ENCODE data around the gene TRHDE. TPM values are rescaled to one million over a fixed set of nuclear protein-coding genes. Genes with fewer than 3 reads are reported as not detected.

TRHDE gene
- total and polyA plus RNA-seq, 4 donors: 0.19 to 7.5 (median 3.5) TPM

DNA sequence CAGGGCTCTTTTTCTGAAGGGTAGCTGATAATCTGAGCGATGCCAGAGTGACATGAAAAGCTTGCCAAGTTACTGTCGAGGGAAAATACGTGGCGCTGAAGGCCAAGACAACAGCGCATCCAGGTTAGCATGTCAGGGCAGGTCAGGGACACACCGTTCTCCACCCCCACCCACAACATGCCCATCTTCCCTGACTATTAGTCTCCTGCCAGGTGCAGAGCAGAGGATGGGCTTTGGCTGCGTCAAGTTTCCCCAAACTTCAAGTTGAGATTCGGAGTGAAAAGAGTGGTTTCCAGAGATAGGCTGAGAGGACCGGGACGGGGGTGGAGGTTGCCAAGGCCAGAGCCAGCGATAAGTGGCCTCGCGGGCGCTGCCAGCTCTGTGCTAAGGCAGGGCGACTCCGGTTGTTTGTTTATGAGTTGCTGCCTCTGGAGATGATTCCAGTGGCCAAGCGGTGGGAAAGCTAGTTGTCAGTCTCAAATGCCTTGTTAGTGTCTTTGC is 1.7 kb downstream of the TRHDE start:
- ATAC-seq (ENCODE audit: insufficient read depth, low FRiP score) (no peak), DNase-seq (peak in 2 of 3 donors; percentile 32 to 34)
- WGBS, 2 donors: 10 to 12% methylated on average over 17 of the region's 17 CpGs
- Histone ChIP-seq H3K9ac (ENCODE audit: insufficient read depth in 1 of 2, low read length in 2 of 2) (no peak overlapping the region), H3K9me3 (ENCODE audit: control insufficient read depth in 4 of 4, insufficient read depth in 3 of 4, low read length in 3 of 4) (peaks cover 0 to 7% (median 0%) of the 10 kb centered on the region in 4 donors), H3K27me3 (ENCODE audit: control insufficient read depth in 3 of 3, insufficient read depth in 3 of 3, low read length in 2 of 3) (peaks cover 5 to 42% (median 8%) of the 10 kb centered on the region in 3 donors), H3K4me3 (peak overlapping the region; percentile 41), H3K4me1 (ENCODE audit: control insufficient read depth in 5 of 5, insufficient read depth in 5 of 5, low read length in 5 of 5) (peaks cover 0 to 44% (median 7%) of the 10 kb centered on the region in 5 donors), H3K36me3 (ENCODE audit: control insufficient read depth in 4 of 4, insufficient read depth in 4 of 4, low read length in 4 of 4) (no peaks in the 10 kb centered on the region), H3K27ac (ENCODE audit: low read depth in 1 of 2, low read length in 1 of 2) (peak overlapping the region in 1 of 2 donors; percentile 77)
- TF ChIP-seq, protein P1, sequence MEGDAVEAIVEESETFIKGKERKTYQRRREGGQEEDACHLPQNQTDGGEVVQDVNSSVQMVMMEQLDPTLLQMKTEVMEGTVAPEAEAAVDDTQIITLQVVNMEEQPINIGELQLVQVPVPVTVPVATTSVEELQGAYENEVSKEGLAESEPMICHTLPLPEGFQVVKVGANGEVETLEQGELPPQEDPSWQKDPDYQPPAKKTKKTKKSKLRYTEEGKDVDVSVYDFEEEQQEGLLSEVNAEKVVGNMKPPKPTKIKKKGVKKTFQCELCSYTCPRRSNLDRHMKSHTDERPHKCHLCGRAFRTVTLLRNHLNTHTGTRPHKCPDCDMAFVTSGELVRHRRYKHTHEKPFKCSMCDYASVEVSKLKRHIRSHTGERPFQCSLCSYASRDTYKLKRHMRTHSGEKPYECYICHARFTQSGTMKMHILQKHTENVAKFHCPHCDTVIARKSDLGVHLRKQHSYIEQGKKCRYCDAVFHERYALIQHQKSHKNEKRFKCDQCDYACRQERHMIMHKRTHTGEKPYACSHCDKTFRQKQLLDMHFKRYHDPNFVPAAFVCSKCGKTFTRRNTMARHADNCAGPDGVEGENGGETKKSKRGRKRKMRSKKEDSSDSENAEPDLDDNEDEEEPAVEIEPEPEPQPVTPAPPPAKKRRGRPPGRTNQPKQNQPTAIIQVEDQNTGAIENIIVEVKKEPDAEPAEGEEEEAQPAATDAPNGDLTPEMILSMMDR (IDR thresholded peaks at IDR 0.05; ENCODE audit: control extremely low read depth, extremely low read depth): no peak

DNA sequence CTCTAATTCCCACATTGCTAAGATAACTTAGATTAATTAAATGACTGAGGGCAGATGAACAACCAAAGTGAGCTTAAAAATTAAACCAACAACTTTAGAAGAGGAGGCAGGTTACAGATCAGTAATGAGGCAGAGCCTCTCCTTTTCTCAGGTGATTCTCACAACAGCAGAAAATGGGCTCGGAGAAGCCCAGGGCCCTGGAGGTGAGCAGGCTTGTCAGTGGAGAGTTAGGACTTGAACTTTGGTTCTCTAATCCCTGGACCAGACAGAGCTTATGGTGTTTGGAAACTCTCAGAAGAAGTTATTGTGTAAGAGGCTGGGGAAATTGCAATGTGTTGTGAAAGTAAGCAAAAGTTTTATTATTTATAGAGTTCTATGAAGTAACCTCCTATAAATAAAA is 2.8 kb downstream of the TRHDE start:
- DNase-seq: peak in 2 of 3 donors; percentile 77 to 87
- Histone ChIP-seq H3K4me1 (ENCODE audit: control insufficient read depth in 5 of 5, insufficient read depth in 5 of 5, low read length in 5 of 5) (peaks cover 0 to 38% (median 7%) of the 10 kb centered on the region in 5 donors), H3K9ac (ENCODE audit: insufficient read depth in 1 of 2, low read length in 2 of 2) (no peak overlapping the region), H3K9me3 (ENCODE audit: control insufficient read depth in 4 of 4, insufficient read depth in 3 of 4, low read length in 3 of 4) (peaks cover 0 to 7% (median 0%) of the 10 kb centered on the region in 4 donors), H3K27ac (ENCODE audit: low read depth in 1 of 2, low read length in 1 of 2) (no peak overlapping the region), H3K4me3 (no peak overlapping the region), H3K27me3 (ENCODE audit: control insufficient read depth in 3 of 3, insufficient read depth in 3 of 3, low read length in 2 of 3) (peaks cover 5 to 36% (median 8%) of the 10 kb centered on the region in 3 donors), H3K36me3 (ENCODE audit: control insufficient read depth in 4 of 4, insufficient read depth in 4 of 4, low read length in 4 of 4) (no peaks in the 10 kb centered on the region)
- no peak for ATAC-seq (ENCODE audit: insufficient read depth, low FRiP score)
- WGBS, 2 donors: 54 to 70% methylated on average over 1 of the region's 1 CpG
- TF ChIP-seq, protein P1 (IDR thresholded peaks at IDR 0.05; ENCODE audit: control extremely low read depth, extremely low read depth): no peak

DNA sequence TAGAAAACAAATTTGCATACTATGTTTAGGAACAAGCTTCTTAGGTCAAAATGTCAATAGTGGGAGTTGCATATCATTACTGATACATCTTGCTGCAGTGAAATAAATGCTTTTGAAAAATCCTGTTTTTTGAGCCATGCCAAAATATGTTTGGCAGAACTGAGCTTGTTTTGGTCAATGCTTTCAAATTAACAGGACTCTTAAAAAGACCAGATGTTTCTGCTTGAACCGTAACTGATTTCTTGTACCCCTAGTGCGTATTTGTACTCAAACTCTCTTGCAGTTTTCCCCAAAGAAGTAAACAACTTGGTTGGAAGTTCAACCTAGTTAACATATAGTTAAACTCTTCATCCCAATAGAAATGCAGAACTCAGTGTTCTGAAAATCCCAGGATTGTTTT is 3.4 kb downstream of the TRHDE start:
- peaks cover 0 to 7% (median 0%) of the 10 kb centered on the region in 4 donors for H3K9me3 ChIP-seq (ENCODE audit: control insufficient read depth in 4 of 4, insufficient read depth in 3 of 4, low read length in 3 of 4)
- H3K36me3 ChIP-seq (ENCODE audit: control insufficient read depth in 4 of 4, insufficient read depth in 4 of 4, low read length in 4 of 4): no peaks in the 10 kb centered on the region
- no peak overlapping the region for H3K4me3 ChIP-seq
- DNase-seq (peak in 2 of 3 donors; percentile 62 to 70), ATAC-seq (ENCODE audit: insufficient read depth, low FRiP score) (no peak)
- TF ChIP-seq, protein P1 (IDR thresholded peaks at IDR 0.05; ENCODE audit: control extremely low read depth, extremely low read depth): no peak
- WGBS, 2 donors: 76 to 87% methylated on average over 2 of the region's 2 CpGs
- no peak overlapping the region for H3K9ac ChIP-seq (ENCODE audit: insufficient read depth in 1 of 2, low read length in 2 of 2)
- no peak overlapping the region for H3K27ac ChIP-seq (ENCODE audit: low read depth in 1 of 2, low read length in 1 of 2)
- peaks cover 0 to 36% (median 7%) of the 10 kb centered on the region in 5 donors for H3K4me1 ChIP-seq (ENCODE audit: control insufficient read depth in 5 of 5, insufficient read depth in 5 of 5, low read length in 5 of 5)
- H3K27me3 ChIP-seq (ENCODE audit: control insufficient read depth in 3 of 3, insufficient read depth in 3 of 3, low read length in 2 of 3): peaks cover 5 to 31% (median 8%) of the 10 kb centered on the region in 3 donors
